Body of pancreas (tissue), 4 donors: ENCODE results near the gene YPEL4. TPM values are rescaled to one million over a fixed set of nuclear protein-coding genes. Genes with fewer than 3 reads are reported as not detected.

Experiments used
- ATAC-seq: fragments of 150-250 bp; one replicate; pipeline ENCODE4 v1.9.1; 2016
- DNase-seq, 4 donors: peaks; one replicate each; pipeline ENCODE4 v3.0.0-alpha.2; 2019
- H3K27ac ChIP-seq, 4 donors: fragments of 200-600 bp; sonication (generic); 1 replicate in 3 of 4; 2 replicates in 1 of 4; pipeline versions ENCODE4 v1.5.1 to v1.6.1; 2016 to 2019; ENCODE audit warnings: mild to moderate bottlenecking in 1 of 4, mixed read lengths in 1 of 4, moderate library complexity in 1 of 4
- H3K27me3 ChIP-seq, 2 donors: fragments of 200-600 bp; sonication (generic); one replicate each; pipeline ENCODE4 v1.6.0; 2016; ENCODE audit warnings: mild to moderate bottlenecking in 1 of 2
- H3K36me3 ChIP-seq, 2 donors: fragments of 200-600 bp; sonication (generic); replicated peaks in 1 of 2; 2 replicates each; pipeline ENCODE4 v1.5.1; 2016; ENCODE audit warnings: low read depth in 2 of 2; ENCODE audit not compliant: insufficient read depth in 1 of 2
- H3K4me1 ChIP-seq: fragments of 200-600 bp; sonication (generic); one replicate; pipeline ENCODE4 v1.6.0; 2016
- H3K4me3 ChIP-seq, 2 donors: fragments of 200-600 bp; sonication (generic); 1 replicate in 1 of 2; 2 replicates in 1 of 2; pipeline ENCODE4 v1.5.1; 2016 to 2019
- H3K9me3 ChIP-seq, 3 donors: fragments of 200-600 bp; sonication (generic); 1 replicate in 2 of 3; 2 replicates in 1 of 3; pipeline ENCODE4 v1.5.1; 2016
- CTCF ChIP-seq, 7 experiments: fragments of 450-650 bp in 4 of 7; fragments of 200-600 bp in 3 of 7; sonication (generic) in 3 of 7; IDR thresholded peaks; one replicate each; pipeline ENCODE4 v1.5.1; 2016 to 2019; ENCODE audit warnings: antibody characterized with exemption in 7 of 7
- POLR2A ChIP-seq, 3 donors: fragments of 450-650 bp; IDR thresholded peaks; one replicate each; pipeline ENCODE4 v1.6.1; 2016; ENCODE audit warnings: antibody characterized with exemption in 3 of 3, mild to moderate bottlenecking in 2 of 3
- WGBS, 2 donors: methylation state at CpG; one replicate each; pipeline ENCODE4 v1.1.5; 2017; 5-methylcytosine and 5-hydroxymethylcytosine counted together
- intact Hi-C: fragments of 100-400 bp; cut with DNase I; formaldehyde crosslinking; loops from one replicate; pipeline ENCODE4 v1.15.1; 2023
- total RNA-seq, 2 donors: library from RNA; depleted of rRNA; stranded (reverse); fragments of >200 nt; gene quantifications; one replicate each; pipeline ENCODE4 v1.1.0, GENCODE V29; 2016

The YPEL4 gene
- total RNA-seq, 2 donors from 2014 or later: 0.26 TPM; not detected in 1

GRCh38 chr11:57616595-57616994 lies 33.1 kb downstream of the YPEL4 start:
- H3K27me3 ChIP-seq: no peaks in the 10 kb centered on the region
- no peaks in the 10 kb centered on the region for H3K4me1 ChIP-seq
- intact Hi-C loops: no loop called here
- DNase-seq: no peak
- H3K9me3 ChIP-seq: no peaks in the 10 kb centered on the region
- H3K4me3 ChIP-seq: no peak overlapping the region
- peaks cover 0 to 2% of the 10 kb centered on the region in 2 donors for H3K36me3 ChIP-seq
- H3K27ac ChIP-seq: no peak overlapping the region
- ATAC-seq: no peak
- 49 to 50% methylated on average over 3 of the region's 3 CpGs for WGBS, 2 donors
- TF ChIP-seq POLR2A (IDR thresholded peaks at IDR 0.05) (no peak), CTCF (IDR thresholded peaks at IDR 0.05) (no peak)

- WGBS, 2 donors: 61 to 80% methylated on average over 1 of the region's 1 CpG
- Histone ChIP-seq H3K36me3 (peaks cover 0 to 2% of the 10 kb centered on the region in 2 donors), H3K9me3 (no peaks in the 10 kb centered on the region), H3K27me3 (no peaks in the 10 kb centered on the region), H3K4me3 (no peak overlapping the region), H3K27ac (no peak overlapping the region), H3K4me1 (no peaks in the 10 kb centered on the region)
- DNase-seq (no peak), ATAC-seq (no peak)
- intact Hi-C loops: no loop called here
- TF ChIP-seq CTCF (IDR thresholded peaks at IDR 0.05) (no peak), POLR2A (IDR thresholded peaks at IDR 0.05) (no peak)
These were observed 34.4 kb downstream of the YPEL4 start for GRCh38 chr11:57615308-57615707.

- H3K4me3 ChIP-seq: no peak overlapping the region
- no peaks in the 10 kb centered on the region for H3K9me3 ChIP-seq
- no peaks in the 10 kb centered on the region for H3K27me3 ChIP-seq
- H3K36me3 ChIP-seq: peaks cover 0 to 2% of the 10 kb centered on the region in 2 donors
- 64 to 74% methylated on average over 9 to 10 of the region's 10 CpGs for WGBS, 2 donors
- no peak for TF ChIP-seq CTCF (IDR thresholded peaks at IDR 0.05)
- H3K27ac ChIP-seq: no peak overlapping the region
- no peaks in the 10 kb centered on the region for H3K4me1 ChIP-seq
- DNase-seq (no peak), ATAC-seq (no peak)
- intact Hi-C loops: no loop called here
These were observed 35.4 kb downstream of the YPEL4 start for GRCh38 chr11:57614234-57614772.

GRCh38 chr11:57610170-57610569 lies 39.5 kb downstream of the YPEL4 start:
- peaks cover 0 to 8% of the 10 kb centered on the region in 2 donors for H3K36me3 ChIP-seq

More at GRCh38 chr11:57610170-57610569, 39.5 kb downstream of the YPEL4 start:
- no peaks in the 10 kb centered on the region for H3K4me1 ChIP-seq
- intact Hi-C loops: no loop called here
- H3K4me3 ChIP-seq: no peak overlapping the region
- ATAC-seq (no peak), DNase-seq (no peak)
- WGBS, 2 donors: 79 to 80% methylated on average over 4 of the region's 4 CpGs
- H3K27ac ChIP-seq: no peak overlapping the region
- no peaks in the 10 kb centered on the region for H3K9me3 ChIP-seq
- TF ChIP-seq POLR2A (IDR thresholded peaks at IDR 0.05) (no peak), CTCF (IDR thresholded peaks at IDR 0.05) (no peak)
- no peaks in the 10 kb centered on the region for H3K27me3 ChIP-seq
